HG02852 (cell line): Measurements from ENCODE around the gene COL19A1.

Experiments
- ATAC-seq: cut with Tn5 transposase; IDR thresholded peaks from one replicate; pipeline ENCODE4 v1.9.1; 2021; ENCODE audit warnings: mild to moderate bottlenecking, moderate library complexity; ENCODE audit not compliant: unreplicated experiment

The COL19A1 gene

DNA sequence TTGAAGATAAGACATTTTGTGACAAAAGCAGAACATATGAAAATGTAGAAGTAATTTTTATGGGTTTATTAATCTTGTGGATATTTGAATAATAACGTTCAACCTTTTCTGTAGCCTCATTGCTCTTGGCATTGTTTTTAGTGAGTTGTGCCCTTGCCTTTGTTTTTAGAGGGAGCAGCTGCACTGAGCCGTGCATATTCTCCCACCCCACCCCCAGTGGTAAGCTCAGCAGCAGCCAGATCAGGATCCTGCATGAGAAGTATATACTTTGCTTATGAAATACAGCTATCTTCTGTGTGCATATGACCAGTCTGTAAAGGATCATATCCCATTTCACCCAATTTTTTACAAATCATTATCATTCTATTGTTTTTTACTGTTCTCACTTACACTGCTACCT is 252.3 kb downstream of the COL19A1 start:
- no peak for ATAC-seq

DNA sequence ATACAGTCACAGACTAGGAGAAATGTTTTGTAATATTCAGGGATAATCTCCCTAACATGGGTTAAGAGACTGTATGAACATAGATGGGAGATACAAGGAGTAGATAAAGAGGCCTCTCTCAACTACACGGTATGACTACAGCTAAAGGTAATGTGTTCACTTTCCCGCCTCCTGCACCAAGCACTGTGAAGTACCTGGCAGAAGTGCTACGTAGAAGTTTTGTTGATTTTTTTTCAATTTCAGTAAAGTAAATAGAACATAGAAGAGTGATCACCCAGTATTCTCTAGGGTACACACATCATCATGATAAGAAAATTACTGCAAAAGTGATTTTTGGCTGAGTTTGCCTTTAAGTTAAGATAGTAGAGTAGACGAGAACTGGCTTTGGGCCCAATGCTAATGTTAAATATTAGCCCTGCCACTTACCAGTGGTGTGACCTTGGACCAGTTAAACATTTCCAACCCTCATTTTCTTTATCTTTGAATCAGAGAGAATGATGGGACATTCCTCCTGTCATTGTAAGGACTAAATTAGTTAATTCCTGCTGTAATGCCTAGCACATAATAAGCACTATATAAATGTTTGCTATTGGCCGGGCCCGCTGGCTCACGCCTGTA is 253.0 kb downstream of the COL19A1 start:
- ATAC-seq = no peak

DNA sequence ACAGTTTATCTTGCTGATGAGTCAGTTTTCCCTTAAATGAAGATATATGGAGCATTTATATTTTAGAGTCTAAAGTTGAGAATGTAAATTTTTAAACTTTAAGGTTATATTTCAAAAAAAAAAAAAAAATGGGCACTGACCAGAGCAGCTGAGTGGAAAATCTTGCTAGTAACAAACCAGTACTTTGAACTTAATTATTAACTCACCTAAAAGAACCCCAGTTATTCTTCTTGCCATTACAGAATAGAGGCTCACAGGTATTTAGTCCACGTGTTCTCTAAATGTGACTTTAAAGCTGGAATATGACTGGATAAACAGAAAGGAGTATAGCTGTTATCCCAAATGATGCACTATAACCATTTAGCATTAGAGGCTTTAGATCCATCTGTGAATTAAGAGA is 258.1 kb downstream of the COL19A1 start:
- ATAC-seq = no peak

DNA sequence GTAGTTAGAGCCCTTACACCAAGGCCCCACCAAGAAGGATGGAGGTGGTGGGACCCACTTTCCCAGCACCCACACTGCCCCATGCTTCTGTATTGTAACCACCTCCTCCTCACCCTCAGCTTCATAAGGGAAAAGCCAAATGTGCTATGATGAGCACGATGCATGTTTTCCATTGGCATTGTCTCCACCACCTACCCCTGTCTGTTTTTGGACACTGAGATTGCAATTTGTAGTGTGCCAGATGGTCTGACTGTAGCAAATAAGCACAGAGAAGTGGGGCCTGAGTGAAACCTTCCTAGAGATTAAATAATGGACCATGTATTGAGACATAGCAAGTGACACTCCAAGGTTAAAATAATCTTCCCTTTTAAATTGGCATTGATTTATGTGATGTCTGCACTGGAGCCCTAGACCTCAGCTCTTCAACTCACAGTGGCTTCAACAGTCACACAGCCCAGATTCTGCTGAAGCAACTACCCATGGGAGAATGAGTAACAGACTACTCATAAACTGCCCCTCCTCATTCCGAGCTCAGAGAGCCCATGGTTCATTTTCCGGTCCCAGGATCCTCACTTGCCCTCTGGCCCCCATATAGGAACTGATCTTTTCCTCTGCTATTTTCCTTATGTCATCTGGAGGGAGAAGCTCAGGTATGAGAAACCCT is 258.7 kb downstream of the COL19A1 start:
- ATAC-seq = no peak

DNA sequence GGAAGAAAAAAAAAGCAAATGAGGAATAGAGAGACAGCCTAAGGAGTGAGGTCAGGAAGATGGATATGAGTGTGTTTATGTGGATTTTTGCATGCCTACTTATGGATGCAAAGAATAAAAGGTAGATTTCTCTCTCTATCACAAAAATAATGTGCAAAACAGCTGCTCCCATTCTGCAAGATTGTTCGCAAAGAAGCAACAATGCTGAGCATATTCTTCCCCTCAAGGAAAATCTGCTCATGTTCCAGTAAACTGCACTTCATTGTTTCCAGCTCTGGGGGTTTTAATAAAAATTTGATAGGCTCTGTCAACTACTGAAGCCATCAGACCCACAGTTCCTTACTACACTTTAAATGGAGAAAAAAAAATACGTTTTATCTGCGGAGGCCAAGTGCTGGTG is 259.2 kb downstream of the COL19A1 start:
- ATAC-seq = no peak

DNA sequence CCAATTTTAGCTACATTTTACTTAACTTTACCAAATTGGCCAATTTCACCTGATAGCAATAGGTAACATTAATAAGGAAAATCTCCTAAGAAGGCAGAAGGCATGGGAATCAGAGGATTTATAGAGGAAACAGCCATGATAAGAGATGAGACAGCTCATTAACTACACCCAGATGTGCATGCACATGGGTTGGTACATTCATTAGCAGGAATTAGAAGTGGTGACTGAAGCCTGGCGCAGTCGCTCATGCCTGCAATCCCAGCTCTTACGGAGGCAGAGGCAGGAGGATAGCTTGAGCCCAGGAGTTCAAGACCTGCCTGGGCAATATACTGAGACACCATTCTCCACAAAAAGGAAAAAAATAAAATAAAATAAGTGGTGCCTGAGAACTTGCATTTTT is 263.0 kb downstream of the COL19A1 start:
- ATAC-seq = no peak

DNA sequence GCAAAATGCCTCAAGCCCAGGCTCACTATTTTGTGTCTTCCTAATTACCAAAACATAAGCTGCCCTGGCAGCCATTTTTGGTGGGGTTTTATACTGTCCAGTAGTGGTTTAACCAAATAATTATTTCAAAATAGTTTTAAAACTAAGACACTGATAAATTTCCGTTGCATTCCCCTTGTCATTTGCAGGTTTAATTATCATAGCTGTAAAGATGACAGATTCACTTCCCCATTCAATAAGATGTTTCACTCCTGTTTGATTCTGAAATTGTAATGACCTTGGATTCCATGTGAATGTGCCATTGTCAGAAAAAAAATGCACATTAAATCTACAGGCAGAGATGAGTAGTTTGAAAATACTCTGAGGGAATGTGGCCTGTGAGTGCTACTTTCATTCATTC is 264.5 kb downstream of the COL19A1 start:
- no peak for ATAC-seq

DNA sequence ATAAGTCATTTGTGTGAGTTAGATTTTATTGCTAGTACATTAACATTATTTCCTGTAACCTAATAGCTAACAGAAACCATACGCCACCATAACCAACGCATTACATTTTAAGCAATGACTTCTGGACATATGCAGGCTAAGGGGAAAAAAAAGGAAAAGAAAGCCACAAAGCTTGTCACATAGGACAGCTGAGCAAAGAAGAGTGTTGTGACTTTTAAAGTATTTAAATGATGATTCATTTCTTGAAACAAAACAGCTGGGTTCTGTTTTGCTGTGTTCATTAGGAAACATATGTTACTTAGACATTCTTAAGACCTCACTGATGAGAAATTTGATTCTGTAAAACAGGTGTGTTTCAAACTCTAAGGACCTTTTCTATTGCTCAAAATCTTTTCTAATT is 265.2 kb downstream of the COL19A1 start:
- peak; percentile 97 for ATAC-seq

DNA sequence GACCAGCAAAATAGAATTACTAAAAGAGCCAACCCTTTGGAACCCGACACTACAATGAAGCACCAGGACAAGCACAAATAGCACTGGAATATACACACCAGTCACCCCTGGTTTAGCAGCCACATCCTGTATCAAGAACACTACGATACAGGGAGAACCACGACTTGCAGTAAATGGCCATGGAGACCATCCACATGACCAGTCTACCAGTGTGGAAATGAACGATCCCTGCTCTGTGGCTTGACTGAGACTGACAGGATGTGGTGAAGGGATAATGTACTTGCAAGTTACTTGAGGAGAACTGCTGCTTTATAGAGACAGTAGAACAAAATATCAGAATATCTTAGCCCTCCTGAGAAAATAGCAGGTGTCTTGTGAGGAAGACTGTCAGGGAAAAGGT is 266.9 kb downstream of the COL19A1 start:
- no peak for ATAC-seq

DNA sequence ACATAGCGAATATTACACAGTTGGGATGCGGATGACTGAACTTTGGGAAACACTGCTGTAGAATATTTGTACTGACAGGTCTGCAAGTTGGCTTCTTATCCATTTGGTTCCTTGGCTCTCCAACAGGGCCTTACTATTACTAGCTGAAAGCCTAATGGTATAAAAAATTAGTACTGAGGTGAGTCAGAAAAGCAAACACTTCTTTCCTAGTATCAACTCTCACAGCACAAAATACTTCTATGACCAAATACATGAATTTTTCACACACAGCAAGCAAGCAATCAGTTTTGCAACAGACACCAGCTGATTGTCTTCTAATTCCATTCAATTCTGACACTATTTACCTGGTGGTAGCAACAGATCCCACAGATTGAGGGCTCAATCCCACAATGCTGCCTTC is 268.2 kb downstream of the COL19A1 start:
- no peak for ATAC-seq

DNA sequence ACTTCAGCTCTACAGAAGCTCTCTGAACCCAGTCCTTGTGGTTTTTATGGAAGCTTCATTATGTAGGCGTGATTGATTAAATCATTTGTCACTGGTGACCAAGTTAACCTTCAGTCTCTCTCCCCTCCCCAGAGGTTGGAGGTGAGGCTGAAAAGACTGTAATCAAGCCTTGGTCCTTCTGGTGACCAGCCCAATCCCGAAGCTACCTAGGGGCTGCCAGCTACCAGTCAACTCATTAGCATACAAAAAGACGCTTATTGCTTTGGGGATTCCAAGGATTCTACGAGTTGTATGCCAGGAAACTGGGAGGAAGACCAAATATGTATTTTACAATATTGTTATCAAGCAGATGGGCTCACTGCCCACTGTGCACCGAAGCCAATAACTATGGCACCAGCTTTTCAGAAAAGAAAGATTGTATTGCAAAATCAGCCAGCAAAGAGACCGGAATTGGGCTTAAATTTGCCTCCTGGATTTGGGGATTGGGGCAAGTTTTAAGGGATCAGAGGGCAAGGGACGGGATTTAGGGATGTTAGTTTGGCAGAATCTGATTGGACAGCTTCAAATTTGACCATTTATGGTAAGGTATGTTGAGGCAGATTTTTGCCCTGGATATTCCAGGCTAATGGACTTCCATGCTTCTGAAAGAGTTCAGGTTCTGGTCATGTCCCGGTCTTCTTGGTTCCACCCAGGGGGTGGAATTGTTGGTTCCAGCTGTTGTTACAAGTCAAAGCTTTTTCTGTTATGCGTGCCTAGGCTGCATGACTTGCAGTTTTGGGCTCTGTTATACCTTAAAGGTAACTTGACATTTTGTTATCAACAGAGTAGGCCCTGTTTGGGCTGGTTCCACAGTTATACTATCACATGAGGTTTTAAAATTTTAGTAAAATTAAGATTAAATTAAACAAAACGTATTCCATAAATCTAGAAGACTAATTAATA is 269.1 kb downstream of the COL19A1 start:
- ATAC-seq = no peak

DNA sequence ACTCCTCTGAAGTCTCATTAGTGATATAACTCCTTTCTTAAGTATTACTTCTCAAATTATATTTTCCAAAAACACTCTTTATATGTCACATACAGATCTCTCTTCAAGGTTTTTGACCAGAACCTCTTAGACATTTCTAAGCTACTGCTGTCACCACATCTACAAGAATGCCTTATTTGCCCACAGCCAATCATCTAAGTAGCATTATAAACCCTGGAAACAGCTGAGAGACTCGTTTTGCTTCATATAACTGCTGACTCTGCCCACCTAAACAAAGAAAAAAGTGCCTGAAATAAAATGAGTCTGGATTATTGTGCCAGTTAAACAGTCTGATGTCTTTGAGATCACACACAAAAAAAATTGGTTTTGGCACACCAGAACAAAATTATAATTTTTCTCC is 270.6 kb downstream of the COL19A1 start:
- ATAC-seq = no peak

DNA sequence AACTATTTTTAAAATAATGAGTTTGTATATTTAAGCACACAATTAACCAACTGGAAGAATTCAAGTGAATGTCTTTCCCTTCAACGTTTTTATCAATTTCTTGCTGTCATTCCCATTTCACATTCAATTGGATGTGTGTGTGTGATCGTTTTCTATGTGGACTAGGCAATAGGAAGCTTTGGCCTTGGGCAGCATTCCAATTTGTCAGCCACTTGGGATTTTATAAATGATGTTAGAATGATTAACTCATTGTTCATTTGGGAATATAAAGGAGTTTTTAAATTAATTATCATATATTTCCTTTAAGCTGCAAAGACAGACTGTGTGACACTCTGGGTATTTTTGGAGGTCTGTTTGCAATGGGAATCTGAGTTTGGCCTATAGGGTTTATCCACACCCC is 274.1 kb downstream of the COL19A1 start:
- ATAC-seq = no peak

DNA sequence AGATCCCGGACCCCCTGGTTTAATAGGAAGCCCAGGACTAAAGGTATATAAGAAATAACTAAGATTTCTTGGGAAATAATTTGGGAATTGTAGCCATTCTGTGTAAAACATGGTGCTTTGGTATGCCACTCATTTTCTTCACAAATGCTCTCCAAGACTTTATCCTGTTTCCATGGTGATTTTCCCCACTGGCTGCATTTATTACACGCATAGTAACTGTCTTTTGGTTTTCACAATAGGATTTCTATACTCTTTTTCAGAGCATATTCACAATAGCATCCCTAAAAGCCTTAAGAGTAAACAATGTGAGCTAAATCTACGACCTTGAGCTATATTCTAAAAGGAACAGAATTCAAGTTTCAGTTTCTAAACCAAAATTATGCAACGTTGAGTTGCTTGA is 275.7 kb downstream of the COL19A1 start:
- no peak for ATAC-seq

DNA sequence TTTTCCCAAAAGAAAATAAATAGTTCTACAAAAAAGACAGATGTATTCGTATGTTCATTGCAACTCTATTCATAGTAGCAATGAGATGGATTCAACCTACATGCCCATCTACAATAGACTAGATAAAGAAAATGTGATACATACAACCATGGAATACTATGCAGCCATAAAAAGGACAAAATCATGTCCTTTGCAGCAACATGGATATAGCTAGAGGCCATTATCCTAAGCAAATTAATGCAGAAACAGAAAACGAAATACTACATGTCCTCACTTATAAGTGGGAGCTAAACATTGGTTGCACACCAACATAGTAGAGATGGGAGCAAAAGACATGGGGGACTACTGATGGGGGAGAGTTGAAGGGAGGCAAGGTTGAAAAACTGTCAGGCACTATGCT is 278.8 kb downstream of the COL19A1 start:
- ATAC-seq = no peak

DNA sequence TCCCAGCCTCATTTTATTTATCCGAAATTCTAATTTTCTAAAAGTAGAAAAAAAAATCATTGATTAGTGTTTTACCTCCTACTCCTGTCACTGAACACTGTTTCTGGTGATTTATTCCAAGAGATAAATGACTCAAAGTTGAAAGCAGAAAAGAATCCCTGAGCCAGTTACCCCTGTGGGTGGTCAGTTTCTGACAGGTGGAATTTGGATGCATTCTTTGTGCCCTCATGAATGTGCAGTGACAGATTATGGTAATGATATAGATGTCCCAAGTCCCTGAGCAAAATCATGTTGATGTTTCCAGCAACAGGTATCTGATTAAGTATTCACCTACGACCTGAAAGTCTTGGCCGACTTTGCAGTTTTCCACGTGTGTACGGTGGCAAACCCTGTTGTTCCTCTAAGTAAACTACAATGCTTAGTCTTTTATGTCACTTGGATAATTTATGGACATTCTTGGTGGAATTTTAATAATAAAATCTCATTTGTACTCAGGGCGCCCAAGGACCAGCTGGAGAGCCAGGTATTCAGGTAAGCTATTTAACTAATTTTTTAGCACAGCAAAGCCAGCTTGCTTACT is 282.9 kb downstream of the COL19A1 start:
- no peak for ATAC-seq

DNA sequence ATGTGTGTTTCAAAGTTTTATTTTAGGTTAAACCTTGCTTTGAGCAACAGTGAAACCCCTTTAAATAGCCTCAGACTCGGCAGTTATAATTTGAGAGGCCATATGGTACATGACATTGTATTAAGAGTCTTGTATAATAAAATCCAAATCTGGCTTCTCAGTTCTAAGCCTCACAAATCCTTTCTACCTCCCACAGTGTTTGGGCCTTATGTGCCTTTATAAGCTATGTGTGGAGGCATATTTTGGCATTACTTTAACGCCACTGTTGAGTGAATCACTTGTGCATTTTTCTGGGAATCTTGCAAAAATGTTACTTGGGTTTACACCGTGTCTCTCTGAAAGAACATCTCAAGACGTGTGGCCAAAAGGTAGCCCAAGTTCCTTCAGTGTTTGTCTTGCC is 284.2 kb downstream of the COL19A1 start:
- ATAC-seq = no peak

DNA sequence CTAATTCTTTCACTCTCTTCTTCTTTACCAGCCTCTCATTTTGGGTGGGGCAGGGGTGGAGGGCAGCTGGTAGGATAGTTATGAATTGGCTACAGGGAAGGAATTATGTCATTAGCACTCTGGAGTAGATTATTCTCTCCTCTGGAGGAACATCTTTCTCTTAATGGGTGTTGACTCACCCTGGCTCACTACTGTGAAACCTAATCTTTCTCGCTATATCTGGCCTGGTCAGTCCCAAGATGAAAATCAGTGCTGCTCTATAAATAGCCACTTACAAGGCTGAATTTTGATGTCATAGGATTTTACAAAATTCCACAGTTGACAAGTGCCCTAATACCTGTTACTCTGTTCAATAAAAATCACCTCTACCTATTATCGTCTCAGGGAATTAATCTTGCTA is 285.3 kb downstream of the COL19A1 start:
- ATAC-seq = no peak

DNA sequence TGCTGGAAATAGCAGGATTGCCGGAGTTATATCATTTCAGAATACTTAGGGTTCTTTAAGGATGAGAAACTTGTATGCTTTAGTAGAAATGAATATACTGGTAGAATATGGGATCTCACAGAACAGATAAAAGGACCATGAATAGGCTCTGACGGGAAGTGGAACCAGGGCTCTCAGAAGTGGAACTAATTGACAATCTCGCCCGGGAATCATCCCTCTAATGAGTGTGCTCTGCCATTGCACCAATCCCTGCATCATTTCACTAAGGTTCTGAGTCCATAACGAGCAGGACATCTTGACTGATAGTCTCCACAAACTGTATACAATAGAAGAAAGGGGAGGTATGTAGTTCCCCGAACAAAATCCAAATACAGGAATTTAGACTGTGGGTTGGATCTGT is 286.4 kb downstream of the COL19A1 start:
- ATAC-seq = no peak

DNA sequence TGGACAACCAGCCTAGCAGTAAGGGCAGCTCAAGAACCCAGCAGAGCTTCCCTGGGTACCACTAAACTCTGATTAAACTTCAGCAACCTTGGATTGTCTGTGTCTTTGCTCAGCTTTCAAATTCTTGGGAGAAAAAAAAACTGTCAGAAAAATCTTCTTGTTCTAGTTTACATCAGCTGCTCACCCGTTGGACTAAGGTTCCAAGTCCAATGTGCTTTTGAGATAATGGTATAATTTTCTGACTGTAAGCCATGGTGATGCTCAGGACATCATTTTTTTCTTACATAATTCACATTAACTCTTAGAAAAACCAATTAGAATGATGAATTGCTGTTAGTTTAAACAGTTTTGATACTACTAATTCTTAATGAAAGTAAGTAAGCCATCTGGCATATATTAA is 290.7 kb downstream of the COL19A1 start:
- no peak for ATAC-seq

DNA sequence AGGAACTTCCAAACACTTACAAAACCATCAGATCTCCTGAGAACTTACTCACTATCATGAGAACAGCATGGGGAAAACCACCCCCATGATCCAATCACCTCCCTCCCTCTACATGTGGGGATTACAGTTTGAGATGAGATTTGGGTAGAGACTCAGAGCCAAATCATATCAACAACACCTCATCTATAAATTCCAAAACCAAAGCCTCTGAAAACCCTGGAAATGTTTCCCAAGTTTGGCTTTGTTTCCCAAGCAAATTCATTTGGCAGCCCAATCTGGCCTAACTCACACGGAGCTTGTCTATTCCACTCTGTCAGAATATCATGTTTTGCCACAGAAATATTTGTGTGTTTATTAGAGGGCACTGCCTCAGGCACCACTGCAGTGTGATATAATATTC is 293.9 kb downstream of the COL19A1 start:
- no peak for ATAC-seq

DNA sequence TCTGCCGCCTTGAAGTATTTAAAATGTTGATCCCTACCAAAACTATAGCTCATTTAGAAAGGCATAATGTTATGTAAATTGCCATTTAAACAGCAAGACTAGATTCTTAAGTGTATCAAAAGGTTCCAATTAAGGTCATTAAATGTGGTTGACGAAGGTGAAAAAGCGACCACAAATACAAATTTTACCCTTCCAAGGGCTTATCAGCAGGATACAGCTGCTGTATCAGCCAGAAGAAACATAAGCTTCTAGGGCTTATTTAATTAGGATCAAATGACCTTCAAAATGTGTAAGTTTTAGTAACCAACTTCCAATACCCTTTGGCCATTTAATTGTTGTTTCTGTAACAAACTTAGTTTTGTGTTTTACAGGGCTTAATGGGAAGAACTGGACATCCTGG is 296.6 kb downstream of the COL19A1 start:
- ATAC-seq = no peak
